Calu3 (cell line): ENCODE results near the gene ZNF618. TPM values are rescaled to one million over a fixed set of nuclear protein-coding genes. Genes with fewer than 3 reads are reported as not detected.

Source experiments
- BruUV-seq: library from RNA; stranded (reverse); fragments of 400-500 nt; replicated peaks from 2 replicates; lab custom pipeline; 2021; lab: Mats Ljungman, UMichigan
- CTCF ChIA-PET: fragments of 300-600 bp; sonication (Branson Sonifier 250); formaldehyde crosslinking; loops from one replicate; lab custom pipeline; 2022; ENCODE audit warnings: antibody characterized with exemption; lab: Charles Lee
- DNase-seq: peaks from one replicate; pipeline ENCODE4 v3.0.0; 2022
- H3K27ac Mint-ChIP-seq: one replicate; pipeline ENCODE4 v1.8.0; 2022; ENCODE audit warnings: mixed read lengths; ENCODE audit not compliant: unreplicated experiment
- H3K27me3 Mint-ChIP-seq: one replicate; pipeline ENCODE4 v1.8.0; 2022; ENCODE audit warnings: mixed read lengths; ENCODE audit not compliant: unreplicated experiment
- H3K36me3 Mint-ChIP-seq: one replicate; pipeline ENCODE4 v1.8.0; 2022; ENCODE audit warnings: mild to moderate bottlenecking, moderate library complexity, mixed read lengths; ENCODE audit not compliant: insufficient read depth, unreplicated experiment
- H3K4me1 Mint-ChIP-seq: one replicate; pipeline ENCODE4 v1.8.0; 2022; ENCODE audit warnings: mild to moderate bottlenecking, low read depth, mixed read lengths; ENCODE audit not compliant: unreplicated experiment
- H3K4me3 Mint-ChIP-seq: one replicate; pipeline ENCODE4 v1.8.0; 2022; ENCODE audit warnings: mild to moderate bottlenecking, low read depth, moderate library complexity, mixed read lengths; ENCODE audit not compliant: unreplicated experiment
- H3K9me3 Mint-ChIP-seq: one replicate; pipeline ENCODE4 v1.8.0; 2022; ENCODE audit warnings: low read depth, mixed read lengths; ENCODE audit not compliant: unreplicated experiment
- intact Hi-C: fragments of 100-400 bp; cut with micrococcal nuclease; formaldehyde crosslinking; loops from one replicate; pipeline ENCODE4 v1.10.0; 2022; ENCODE audit not compliant: unreplicated experiment
- total RNA-seq: library from RNA; stranded (reverse); gene quantifications from 2 replicates; pipeline ENCODE4 v1.2.3, GENCODE V29; 2022
- TF ChIP-seq, protein P1 (sequence below): fragments of 200-600 bp; IDR thresholded peaks from one replicate; pipeline ENCODE4 v1.8.0; 2022; ENCODE audit warnings: antibody characterized with exemption; ENCODE audit not compliant: unreplicated experiment

The ZNF618 gene
- total RNA-seq, 1 experiment from 2014 or later = 20.3 TPM

- intact Hi-C loops = no loop called here
- no TSS peak for BruUV-seq
- CTCF ChIA-PET = no interaction called here
These were observed 81.2 kb downstream of the ZNF618 start for GRCh38 chr9:113957351-113957750.

GRCh38 chr9:113957821-113958341 lies 81.8 kb downstream of the ZNF618 start:
- CTCF ChIA-PET = no interaction called here
- DNase-seq = peak; percentile 25
- no TSS peak for BruUV-seq
- Mint-ChIP-seq H3K27me3 (no peaks in the 10 kb centered on the region), H3K36me3 (no peaks in the 10 kb centered on the region), H3K9me3 (no peaks in the 10 kb centered on the region), H3K27ac (peak overlapping the region; percentile 66), H3K4me1 (peaks cover 23% of the 10 kb centered on the region), H3K4me3 (peak overlapping the region; percentile 19)
- TF ChIP-seq, protein P1, sequence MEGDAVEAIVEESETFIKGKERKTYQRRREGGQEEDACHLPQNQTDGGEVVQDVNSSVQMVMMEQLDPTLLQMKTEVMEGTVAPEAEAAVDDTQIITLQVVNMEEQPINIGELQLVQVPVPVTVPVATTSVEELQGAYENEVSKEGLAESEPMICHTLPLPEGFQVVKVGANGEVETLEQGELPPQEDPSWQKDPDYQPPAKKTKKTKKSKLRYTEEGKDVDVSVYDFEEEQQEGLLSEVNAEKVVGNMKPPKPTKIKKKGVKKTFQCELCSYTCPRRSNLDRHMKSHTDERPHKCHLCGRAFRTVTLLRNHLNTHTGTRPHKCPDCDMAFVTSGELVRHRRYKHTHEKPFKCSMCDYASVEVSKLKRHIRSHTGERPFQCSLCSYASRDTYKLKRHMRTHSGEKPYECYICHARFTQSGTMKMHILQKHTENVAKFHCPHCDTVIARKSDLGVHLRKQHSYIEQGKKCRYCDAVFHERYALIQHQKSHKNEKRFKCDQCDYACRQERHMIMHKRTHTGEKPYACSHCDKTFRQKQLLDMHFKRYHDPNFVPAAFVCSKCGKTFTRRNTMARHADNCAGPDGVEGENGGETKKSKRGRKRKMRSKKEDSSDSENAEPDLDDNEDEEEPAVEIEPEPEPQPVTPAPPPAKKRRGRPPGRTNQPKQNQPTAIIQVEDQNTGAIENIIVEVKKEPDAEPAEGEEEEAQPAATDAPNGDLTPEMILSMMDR = no peak
- intact Hi-C loops = no loop called here

More at GRCh38 chr9:113957351-113957750, 81.2 kb downstream of the ZNF618 start:
- DNase-seq = no peak
- Mint-ChIP-seq H3K4me3 (no peak overlapping the region), H3K36me3 (no peaks in the 10 kb centered on the region), H3K9me3 (no peaks in the 10 kb centered on the region), H3K27ac (peak overlapping the region; percentile 66), H3K4me1 (peaks cover 23% of the 10 kb centered on the region), H3K27me3 (no peaks in the 10 kb centered on the region)
- TF ChIP-seq, protein P1 = no peak

GRCh38 chr9:113958556-113958955 lies 82.4 kb downstream of the ZNF618 start:
- TF ChIP-seq, protein P1 = no peak
- intact Hi-C loops = no loop called here
- no peak for DNase-seq
- CTCF ChIA-PET = no interaction called here
- no peak overlapping the region for H3K27ac Mint-ChIP-seq
- BruUV-seq = no TSS peak
- no peaks in the 10 kb centered on the region for H3K9me3 Mint-ChIP-seq
- H3K27me3 Mint-ChIP-seq = no peaks in the 10 kb centered on the region
- no peaks in the 10 kb centered on the region for H3K36me3 Mint-ChIP-seq
- peaks cover 25% of the 10 kb centered on the region for H3K4me1 Mint-ChIP-seq
- no peak overlapping the region for H3K4me3 Mint-ChIP-seq

DNA sequence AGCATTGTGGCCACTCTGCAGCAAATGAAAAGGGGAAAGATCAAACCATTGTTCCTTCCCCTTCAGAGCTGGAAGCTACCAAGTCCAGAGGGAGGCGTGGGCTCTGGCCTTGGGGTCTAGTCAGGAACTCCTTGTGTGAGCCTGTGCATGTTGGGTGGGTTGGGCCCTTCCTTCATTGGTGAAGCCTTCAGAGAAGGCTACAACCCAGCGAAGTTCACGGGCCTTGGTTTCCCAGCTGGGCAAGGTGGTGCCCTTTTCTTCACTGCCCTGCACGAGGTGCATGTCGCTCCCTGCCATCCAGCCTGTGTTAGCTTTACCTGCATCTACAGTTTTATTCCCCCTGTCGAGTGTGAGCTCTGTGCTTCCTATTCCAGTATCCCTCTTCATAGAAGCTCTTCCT lies 84.7 kb downstream of the ZNF618 start:
- H3K9me3 Mint-ChIP-seq = no peaks in the 10 kb centered on the region
- intact Hi-C loops = loop anchor here (5.0 to 10.0 kb wide), 2 partner anchors 83 to 156 kb away; partner anchors contain the start of gene ZNF618
- CTCF ChIA-PET = no interaction called here
- peaks cover 20% of the 10 kb centered on the region for H3K4me1 Mint-ChIP-seq
- no peak for DNase-seq
- H3K36me3 Mint-ChIP-seq = no peaks in the 10 kb centered on the region
- BruUV-seq = no TSS peak
- no peak overlapping the region for H3K4me3 Mint-ChIP-seq
- no peaks in the 10 kb centered on the region for H3K27me3 Mint-ChIP-seq
- TF ChIP-seq, protein P1 = no peak
- no peak overlapping the region for H3K27ac Mint-ChIP-seq
